Activated gamma-delta T cell treated with Interleukin-2 at 50 U/mL for 16 hours (primary cell): Measurements from ENCODE around the gene MFSD1.

Experiments used
- DNase-seq: peaks from one replicate; pipeline ENCODE4 v3.0.0-alpha.2; 2020

The MFSD1 gene, protein sequence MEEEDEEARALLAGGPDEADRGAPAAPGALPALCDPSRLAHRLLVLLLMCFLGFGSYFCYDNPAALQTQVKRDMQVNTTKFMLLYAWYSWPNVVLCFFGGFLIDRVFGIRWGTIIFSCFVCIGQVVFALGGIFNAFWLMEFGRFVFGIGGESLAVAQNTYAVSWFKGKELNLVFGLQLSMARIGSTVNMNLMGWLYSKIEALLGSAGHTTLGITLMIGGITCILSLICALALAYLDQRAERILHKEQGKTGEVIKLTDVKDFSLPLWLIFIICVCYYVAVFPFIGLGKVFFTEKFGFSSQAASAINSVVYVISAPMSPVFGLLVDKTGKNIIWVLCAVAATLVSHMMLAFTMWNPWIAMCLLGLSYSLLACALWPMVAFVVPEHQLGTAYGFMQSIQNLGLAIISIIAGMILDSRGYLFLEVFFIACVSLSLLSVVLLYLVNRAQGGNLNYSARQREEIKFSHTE

DNA sequence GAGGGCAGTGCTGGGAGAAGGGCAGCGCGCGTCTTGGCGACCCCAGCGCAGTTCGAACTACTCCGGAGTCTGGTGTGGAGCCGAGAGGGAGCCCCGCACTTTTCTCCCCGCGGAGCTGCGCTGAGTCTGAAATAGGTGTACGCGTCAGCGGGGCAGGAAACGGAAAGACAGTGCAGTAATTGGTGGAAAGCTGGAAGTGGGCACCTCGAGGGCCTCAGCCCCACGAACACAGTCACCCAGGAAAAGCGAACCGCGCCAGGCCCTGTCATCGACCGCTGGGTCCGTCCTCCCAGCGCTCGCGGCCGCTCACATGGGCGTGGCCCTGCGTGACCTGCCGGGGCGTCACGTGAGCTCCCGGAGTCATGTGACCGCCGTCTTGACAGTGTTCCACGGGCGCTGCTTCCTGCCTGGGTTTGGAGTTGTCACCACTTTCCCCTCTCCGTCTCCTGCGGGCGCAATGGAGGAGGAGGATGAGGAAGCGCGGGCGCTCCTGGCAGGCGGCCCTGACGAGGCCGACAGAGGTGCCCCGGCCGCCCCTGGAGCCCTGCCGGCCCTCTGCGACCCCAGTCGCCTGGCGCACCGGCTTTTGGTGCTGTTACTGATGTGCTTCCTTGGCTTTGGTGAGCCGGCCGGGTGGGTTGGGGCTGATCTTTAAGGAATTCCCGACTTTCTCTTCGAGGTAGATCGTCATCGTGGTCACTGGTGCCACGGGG is at the start of gene MFSD1:
TSS of gene MFSD1 (plus strand) at position 359 of the 713 bp plus-strand sequence. CDS start at position 458, 99 bp downstream.
- DNase-seq: peak; percentile 84

DNA sequence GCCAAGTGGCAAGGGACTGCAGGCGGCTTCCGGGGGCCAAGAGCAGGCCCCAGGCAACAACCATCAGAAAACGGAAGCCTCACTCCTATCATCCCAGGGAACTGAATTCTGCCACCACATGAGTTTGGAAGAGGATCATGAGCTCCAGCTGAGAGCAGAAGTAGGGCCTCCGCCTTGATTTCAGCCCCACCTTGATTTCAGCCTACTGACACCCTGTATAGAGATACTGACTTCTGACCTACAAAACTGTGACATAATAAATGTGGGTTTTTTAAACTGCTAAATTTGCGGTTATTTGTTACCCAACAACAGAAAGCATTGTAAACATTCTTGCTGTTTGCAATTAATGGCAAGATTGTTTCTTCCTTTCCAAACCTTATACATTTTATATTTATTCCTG is 48.0 kb upstream of the MFSD1 start:
- no peak for DNase-seq

DNA sequence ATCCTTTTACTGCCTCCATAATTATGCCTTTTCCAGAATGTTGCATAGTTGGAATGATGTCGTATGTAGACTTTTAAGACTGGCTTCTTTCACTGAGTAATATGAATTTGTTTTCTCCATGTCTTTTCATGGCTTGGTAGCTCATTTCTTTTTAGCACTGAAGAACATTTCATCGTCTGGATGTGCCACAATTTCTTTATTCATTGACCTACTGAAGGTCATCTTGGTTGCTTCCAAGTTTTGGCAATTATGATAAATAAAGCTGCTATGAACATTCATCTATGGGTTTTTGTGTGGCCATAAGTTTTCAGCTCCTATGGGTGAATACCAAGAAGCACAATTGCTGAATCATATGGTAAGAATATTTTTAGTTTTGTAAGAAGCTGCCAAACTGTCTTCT is 46.4 kb upstream of the MFSD1 start:
- no peak for DNase-seq

DNA sequence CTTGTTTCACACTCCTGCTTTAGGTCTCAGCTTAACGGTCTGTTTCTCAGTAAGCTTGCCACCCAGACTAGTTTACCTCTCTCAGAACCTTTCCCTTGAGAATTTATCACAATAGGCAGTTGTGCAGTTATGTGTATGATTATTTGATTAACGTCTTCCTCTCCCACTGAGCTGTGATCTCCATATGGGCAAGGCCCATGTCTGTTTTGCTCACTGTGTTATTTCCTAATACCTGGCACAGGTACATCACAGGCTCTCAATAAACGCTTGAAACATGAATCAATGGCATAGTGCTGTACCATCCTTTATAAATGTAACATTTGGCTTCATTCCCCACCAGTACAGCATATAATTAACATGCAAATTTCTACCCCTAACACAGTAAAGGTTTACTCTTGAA is 40.5 kb upstream of the MFSD1 start:
- DNase-seq: no peak

DNA sequence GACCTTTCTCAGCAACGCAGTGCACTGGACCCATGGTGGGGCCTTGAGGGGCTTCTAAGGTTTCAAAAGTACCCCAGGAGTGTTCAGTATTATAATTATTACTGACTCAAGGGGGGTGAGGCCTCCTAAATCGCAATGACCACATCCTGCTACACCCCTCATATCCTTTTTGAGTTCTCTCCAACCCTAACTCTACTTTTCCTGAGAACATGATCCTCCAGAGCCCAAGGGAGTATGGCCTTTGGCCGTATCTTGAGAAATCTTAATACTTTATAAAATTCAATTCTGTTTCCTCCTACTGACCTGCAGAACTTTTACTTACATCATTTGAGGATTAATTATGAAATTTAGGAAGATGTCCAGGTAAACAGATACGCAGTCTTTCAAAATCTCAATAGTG is 39.2 kb upstream of the MFSD1 start:
- no peak for DNase-seq

GRCh38 chr3:158763421-158763820 is 38.4 kb upstream of the MFSD1 start:
- no peak for DNase-seq

DNA sequence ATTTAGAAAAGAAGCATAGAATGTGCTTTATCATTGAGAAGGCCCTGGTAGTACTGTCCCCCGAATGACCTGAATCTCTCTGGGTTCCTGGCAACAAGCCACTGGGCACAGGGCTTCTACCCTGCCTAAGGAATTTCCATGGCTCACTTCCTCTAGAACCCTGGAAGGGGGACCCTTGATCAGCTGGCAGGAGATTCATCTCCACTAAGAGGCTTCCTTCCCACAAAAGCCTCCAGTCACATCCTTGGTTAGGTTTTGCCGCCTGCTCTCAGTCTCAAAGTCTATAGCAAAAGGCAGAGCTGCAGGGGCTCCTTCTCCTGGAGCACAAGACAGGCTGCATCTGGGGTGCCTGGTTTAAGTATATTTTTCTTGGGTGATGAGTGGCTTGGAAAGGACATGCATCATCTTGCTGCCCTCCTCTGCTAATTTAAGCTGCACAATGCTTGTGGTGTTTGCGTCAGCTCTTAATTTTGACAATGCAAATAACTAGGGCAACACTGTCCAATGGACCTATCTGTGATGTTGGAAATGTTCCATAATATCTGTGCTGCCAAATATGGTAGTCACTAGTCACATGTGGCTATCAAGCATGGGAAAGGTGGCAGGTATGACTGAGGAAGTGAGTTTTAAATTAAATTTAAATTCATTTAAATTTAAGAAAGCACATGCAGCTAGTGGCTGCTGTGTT is 36.2 kb upstream of the MFSD1 start:
- no peak for DNase-seq

- no peak for DNase-seq
Observed at GRCh38 chr3:158766364-158766763, 35.5 kb upstream of the MFSD1 start.

DNA sequence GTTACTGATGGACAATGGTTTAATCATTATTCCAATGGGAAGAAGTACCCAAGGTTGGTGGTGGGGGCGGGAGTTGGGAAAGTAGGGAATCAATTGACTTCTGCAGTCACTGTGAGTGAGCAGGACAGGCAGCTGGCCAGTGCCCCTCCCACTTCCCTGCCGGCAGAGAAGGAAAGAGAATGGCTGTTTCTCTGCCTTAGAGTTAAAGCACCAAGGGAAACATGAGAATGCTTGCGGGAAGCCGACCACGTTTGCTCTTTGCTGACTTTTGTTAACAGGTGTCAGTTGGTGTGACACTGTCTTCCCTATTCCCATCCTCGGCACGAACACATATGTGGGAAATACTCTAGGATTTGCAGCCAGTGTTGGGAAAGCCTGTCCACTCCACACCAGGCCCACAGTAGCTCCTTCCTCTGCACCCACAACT is 33.5 kb upstream of the MFSD1 start:
- no peak for DNase-seq

GRCh38 chr3:158768881-158769543 is 32.8 kb upstream of the MFSD1 start:
- DNase-seq: no peak

GRCh38 chr3:158769549-158769948 is 32.3 kb upstream of the MFSD1 start:
- DNase-seq: no peak

DNA sequence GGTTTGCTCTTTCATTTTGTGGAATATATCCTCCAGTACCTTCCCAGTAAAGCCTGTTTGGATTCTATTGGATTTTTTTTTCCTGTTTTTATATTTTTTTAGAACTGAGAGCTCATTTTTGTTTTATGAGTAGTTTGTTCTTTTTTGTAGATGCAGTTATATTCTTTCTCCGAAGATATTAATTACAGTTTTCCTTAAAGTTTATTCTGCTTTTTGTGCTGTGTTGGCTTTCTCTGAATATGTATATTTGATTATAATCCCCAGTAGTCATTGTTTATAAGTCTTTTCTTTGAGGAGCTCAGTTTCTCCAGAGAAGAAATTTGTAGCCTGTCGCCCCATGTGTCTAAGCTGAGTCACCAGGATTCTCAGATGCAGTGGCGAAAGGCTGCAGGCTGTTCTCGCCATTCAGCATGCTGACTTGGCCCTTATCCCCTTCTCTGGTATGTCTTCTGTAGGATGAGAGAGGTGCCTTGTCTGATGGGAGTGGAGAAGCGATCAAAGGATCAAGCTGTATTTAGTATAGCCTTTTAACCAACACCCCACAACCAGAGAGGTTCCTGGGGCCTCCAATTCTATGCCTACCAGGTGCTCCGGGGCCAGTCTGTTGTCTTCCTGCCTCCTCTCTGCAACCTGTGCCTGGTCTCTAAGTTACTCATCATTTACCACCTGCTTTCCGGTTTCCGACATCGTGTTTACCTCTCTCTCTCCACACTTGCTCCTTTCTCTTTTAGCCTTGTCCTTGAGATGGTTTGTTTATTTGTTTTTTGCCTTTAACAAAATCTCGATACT is 31.7 kb upstream of the MFSD1 start:
- no peak for DNase-seq

DNA sequence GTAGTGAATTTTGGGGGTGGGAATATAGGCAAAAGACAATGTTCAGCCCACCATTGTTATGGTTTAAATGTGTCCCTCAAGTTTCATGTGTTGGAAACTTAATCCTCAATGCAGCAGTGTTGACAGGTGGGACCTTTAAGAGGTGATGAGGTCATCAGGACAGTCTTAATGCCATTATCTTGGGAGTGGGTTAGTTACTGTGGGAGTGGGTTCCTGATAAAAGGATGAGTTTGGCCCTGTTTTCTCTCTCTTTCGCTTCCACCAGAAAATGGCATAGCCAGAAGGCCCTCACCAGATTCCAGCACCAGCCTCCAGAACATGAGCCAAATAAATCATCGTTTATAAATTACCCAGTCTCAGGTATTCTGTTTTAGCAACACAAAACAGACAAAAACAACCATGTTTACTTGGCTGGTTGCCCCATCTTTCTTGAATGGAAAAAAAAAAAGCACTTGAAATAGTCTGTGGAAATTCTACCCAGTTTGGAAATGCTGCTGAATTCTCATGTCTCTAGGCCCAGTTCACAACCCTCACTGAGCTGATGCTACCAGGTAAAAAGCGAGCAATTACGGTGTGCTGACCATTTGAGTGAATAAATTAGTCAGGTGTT is 31.0 kb upstream of the MFSD1 start:
- DNase-seq: no peak

- no peak for DNase-seq
Observed at GRCh38 chr3:158771577-158771976, 30.3 kb upstream of the MFSD1 start.

GRCh38 chr3:158771982-158772381 is 29.9 kb upstream of the MFSD1 start:
- DNase-seq: no peak

DNA sequence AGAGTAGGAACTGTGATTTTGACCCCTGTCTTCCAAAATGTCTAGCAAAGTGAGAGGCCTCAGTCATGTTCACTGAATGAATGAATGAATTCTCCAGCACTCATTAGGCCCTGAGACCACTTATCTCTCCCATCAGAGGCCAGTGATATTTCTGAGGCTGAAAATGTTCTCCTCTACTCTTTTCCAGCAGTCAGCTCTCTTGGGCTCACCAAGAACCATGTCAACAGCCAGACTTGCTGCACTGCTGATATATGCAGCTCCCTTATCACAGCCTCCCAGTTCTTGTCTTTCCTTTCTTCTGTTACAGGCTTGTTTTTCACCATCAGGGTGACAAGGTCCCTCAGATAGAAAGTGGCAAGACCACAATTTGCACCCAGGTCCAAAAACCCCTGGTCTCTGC is 28.7 kb upstream of the MFSD1 start:
- DNase-seq: no peak

DNA sequence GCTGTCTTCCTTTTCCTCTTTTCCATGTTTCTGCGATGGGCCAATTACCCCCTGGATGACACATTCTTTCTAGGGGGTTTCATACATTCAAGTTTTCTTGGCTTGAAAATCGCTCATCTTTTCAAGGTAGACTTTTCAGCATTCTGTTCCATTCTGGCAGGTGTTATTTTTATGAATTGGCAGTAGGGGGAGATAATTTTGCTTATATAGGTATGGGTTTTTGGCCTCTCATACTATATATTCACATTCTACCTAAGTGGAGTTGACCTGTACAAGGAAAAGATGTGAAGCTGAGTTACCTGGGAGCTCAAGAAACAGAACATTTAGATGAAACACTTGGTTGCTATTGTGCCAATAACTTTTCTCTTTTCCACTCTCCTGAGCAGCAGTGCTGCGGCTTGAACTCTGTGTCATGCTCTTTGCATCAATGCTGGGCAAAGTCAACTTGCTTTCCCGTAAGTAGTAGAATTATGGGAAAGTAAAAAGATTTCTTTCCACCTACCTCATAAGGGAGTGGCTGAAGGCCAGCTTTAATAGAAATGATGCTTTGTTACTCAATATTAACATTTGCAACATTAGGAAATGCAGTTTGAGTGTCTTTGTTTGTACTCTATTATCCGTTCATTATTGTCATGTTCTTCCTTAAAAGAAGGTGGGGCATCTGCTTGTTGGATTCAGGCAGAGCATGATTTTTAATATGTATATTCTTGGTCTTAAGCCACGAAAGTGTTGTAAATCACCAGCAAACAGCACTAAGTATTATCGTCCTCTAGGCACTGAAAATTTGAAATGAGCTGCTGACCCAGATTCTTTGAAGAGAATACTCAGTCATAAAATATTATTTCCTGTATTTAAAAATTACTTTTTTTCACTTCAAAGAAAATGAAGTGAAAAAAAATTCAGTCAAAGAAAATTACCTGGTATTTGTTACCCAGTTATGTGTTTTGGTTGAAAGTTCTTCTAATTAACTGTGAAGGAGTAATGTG is 27.7 kb upstream of the MFSD1 start:
- no peak for DNase-seq

DNA sequence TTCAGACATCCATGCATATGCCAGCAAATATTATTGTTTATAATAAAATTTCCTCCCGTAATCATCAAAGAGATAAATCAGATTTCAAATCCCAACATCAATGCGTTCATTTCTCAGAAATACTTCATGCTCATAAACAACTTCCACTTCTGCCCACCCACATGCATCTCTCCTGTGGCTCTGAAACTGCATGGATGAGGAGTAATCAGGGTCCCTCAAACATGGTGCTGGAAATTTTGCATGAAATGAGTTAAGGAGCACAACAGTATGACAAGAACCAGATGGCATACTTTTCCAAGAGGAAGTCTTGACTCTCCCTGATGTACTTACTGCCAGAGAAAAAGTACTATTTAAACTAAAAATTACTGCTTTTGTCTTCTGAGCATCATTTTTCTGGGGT is 26.9 kb upstream of the MFSD1 start:
- DNase-seq: no peak

GRCh38 chr3:158775426-158776410 is 26.1 kb upstream of the MFSD1 start:
- no peak for DNase-seq
